HG02840 (cell line): ENCODE results near the gene FGD3.
"Not testable (repeated sequence)": the region's sequence is repeated elsewhere in the genome, so short reads cannot be mapped to it uniquely, and the experiment has no call there.

Experiments used
- ATAC-seq: cut with Tn5 transposase; IDR thresholded peaks from one replicate; pipeline ENCODE4 v1.9.1; 2021; ENCODE audit warnings: mild to moderate bottlenecking, moderate library complexity, moderate number of reproducible peaks; ENCODE audit not compliant: unreplicated experiment, low FRiP score

The FGD3 gene

DNA sequence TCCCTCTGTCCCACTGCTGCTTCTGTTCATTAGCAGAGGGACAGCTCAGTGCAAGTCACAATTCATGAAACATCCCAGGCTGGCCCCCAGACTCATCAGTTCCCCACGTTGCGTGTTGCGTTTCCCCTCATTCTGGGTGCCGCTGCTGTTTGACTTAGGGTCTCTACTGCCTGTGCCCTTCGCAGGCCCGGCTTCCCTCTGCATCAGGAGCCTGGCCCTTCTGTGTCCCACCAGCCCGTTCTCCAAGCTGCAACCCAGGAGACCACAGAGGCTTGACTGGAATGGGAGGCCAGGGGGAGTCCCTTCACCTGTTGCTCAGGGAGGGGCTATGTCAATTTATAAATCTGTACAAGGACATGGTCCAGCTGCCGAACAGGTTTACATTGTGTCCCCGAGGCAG is 57.2 kb downstream of the FGD3 start:
- ATAC-seq, result no peak

DNA sequence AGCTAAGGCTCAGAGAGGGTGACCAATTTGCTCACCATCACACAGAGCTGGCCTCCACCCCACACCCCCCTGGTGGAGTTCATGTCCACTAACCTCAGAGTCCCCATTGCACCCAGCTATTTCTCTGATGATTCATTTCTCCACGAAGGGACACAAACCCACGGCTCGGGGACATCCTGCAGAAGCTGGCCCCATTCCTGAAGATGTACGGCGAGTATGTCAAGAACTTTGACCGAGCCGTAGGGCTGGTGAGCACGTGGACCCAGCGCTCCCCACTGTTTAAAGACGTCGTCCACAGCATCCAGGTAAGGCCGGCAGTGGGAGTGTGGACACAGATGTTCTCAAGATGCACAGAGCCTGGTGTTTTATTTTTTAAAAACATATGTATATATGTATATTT is 58.6 kb downstream of the FGD3 start:
- ATAC-seq, result no peak

DNA sequence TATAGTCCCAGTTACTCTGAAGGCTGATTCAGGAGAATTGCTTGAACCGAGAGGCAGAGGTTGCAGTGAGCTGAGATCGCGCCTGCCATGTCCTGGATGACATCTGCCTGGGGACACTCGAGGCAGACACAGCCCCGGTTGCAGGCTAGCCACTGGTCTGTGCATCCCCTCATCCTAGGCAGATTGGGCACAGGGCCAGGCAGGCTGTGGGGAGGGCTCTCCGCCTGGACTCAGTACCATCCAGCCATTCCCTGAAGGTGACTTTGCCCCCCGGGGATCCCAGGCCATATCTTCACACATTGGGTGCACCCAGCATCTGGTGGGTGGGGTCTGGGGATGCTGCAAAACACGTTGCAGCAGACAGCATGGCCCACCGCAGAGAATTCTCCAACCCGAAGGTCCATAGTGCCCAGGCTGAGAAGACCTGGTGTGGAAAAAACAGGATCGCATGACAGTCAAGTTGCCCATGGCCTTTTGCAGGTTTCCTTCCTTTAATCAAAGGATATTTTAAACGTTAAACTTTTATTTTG is 60.3 kb downstream of the FGD3 start:
- no peak for ATAC-seq

DNA sequence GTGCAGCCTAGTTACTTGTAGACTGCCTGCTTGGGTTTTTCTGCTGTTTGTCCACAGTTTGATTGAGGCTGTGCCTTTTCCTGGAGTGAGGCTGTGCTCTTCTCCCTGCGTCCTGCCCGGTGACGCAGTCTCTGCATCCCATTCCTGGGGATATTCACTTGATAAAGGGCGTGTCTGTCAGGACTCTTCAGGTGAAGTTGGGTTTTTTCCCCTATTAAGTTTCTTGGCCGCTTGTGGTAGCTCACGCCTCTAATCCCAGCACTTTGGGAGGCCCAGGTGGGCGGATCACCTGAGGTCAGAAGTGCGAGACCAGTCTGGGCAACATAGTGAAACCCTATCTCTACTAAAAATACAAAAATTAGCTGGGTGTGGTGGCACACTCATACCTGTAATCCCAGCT is 61.1 kb downstream of the FGD3 start:
- no peak for ATAC-seq

DNA sequence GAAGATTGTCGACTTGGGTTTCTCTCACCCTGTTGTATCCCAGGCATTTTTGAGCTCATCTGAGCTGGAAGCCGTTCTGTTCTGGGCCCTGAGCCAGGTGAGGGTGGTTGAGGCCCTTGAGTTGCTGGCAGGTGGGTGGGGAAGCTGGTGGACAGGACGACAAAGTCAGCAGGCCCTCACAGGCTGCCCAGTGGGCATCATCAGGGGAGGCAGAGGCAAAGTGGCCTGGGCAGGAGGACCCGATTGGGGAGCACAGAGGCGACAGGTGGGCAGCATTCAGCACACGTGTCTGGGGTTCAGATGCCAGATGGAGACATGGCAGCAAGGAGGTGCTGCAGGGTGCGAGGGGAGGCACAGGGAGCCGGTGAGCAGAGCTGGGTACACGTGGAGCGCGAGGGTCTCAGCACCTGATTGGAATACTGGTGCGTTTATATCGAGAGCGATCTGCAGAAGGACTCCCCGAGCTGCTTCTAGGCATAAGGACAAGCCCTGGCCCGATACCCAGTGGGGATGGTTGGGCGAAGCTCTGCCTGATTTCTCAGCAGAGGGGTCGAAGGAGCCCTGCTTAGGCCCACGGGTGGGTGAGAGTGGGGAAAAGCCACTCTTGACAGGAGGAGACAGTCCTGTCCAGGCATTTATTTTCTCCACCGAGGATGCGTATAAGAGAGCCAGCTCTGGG is 62.2 kb downstream of the FGD3 start:
- no peak for ATAC-seq

DNA sequence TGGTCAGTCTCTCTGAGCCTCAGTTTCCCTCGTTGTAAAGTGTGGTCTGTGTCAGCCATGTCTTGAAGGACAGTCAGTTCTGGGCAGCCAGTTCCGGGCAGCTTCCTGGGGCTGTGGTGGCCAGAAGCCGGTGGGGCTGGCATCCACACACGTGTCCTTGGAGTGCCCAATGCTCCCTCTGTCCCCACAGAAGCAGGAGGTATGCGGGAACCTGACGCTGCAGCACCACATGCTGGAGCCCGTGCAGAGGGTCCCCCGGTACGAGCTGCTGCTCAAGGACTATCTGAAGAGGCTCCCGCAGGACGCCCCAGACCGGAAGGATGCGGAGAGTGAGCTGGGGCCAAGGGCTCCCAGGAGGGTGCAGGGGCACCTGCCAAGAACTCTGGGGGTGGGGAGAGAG is 62.7 kb downstream of the FGD3 start:
- no peak for ATAC-seq

DNA sequence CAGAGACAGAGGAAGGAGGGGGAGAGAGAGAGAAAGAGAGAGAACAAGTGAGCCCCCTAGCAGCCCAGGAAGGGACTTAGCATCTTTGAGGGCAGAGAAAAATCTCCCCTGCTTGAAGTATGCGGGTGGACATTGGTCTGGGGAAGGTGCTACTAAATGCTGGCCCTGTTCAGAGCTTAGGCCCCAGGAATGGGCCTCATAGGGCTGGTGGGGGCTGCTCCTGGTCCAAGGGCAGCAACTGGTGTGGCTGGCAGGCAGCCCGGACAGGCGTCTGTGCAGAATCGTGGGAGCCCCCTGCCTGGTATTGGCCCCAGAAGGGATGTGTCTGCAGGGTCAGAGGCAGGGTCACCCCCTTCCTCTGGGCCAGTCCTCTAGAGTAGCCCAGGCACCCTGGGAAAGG is 63.4 kb downstream of the FGD3 start:
- ATAC-seq, result no peak

DNA sequence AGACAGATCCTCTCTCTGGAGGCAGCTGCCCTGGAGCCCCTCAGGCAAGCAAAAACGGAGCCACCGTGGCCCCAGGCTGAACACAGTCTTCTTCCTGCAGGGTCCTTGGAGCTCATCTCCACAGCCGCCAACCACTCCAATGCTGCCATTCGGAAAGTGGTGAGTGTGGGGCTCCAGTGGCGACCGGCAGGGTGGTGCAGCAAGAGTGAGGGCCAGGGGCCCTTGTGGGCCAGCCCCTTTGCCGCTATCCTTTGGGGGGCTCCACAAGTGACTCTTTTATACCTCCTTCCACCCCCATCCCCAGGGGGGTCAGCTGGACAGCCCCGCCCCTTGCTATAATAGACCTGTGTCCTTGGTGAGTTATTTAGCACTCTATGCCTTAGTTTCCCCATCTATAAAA is 63.8 kb downstream of the FGD3 start:
- ATAC-seq, result no peak

DNA sequence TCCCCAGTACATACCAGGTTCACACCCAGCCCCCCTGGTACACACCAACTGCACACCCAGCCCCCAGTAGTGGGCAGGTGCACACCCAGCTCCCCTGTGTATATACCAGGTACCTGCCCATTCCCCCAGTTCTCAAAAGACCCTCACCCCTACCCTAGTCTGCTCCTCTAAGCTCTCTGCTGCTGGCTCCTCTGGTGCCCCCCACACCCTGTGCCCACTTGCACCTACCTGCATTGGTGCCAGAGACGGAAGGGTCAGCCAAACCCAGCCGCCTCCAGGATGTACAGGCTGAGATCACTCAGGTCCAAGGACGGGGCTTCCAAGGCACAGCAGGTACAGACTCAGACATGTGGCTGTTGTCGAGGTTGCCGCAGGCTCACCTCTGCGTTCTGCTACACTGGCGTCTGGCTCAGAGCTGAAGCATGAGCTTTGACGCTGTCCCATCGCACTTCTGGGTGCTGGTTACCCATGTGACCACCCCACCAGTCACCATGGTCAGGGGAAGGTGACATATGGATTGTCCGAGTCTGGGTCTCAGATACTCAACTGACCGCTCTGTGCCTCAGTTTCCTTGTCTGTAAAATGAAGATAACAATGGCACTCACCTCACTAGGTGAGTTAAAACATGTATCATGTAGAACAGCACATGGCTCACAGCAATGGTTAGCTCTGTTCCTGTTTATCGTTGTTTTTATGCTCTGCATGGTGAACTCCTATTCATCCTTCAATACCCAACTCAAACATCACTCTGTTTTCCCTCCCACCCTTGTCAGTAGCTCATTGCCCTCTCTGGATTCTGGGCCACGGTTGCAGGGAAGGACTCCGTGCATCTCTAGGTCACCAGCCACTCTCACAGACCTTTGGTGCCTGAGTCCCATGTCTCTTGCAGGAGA is 65.9 kb downstream of the FGD3 start:
- no peak for ATAC-seq

DNA sequence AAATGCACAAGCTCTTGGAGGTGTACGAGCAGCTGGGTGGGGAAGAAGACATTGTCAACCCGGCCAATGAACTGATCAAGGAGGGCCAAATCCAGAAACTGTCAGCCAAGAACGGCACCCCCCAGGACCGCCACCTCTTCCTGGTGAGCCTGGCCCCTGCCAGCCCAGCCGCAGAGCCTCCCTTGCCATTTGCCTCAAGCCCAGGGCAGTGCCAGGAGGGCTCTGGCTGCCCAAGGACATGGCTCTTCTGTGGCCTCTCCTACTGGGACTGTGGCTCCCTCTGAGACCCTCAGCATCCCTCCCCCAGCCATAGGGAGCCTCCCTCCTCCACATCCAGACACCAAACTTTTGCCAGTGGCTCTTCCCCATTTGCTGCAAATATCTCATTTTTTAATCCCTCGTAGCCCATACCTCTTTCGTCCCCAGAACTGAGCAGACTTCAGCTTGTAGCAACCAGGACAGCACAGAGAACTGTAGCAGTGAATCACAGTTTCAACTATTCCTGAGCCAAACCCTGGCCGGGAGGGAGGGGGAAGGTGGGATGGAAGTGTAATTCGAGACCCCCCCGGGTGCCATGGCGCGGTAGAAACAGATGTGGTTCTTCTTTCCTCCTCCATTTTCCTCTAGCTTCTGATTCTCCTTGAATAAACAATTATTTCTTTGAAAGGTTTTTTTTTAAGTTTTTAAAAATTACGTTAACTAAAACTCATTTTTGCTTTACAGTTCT is 66.7 kb downstream of the FGD3 start:
- ATAC-seq, result no peak

DNA sequence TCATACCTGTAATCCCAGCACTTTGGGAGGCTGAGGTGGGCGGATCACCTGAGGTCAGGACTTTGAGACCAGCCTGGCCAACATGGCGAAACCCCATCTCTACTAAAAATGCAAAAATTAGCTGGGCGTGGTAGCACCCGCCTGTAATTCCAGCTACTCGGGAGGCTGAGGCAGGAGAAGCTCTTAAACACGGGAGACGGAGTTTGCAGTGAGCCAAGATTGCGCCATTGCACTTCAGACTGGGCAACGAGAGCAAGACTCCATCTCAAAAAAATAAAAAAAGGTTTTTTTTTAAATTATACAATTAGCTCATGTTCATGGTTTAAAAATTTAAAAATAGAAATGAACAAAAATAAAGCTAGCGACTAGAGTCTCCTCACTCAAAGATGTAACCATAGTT is 67.9 kb downstream of the FGD3 start:
- ATAC-seq, result not testable (repeated sequence)

DNA sequence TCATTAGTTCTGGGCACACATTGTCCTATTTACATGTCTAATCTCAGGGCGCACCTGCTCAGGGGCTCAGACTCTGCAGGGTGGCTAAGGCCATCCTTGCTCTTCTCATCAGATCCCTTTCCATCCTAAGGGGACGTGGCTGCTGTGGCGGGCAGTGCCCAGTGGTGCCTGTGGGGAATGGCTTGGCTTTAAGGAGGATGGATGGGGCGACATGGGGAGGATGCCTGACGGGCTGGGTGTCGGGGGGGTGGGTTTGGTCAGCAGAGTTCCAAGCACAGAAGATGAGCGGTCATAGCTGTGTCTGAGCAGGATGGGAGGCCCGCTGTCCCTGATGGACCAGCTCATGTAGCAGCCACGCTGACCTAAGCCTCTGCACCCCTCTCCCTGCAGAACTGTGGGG is 70.3 kb downstream of the FGD3 start:
- no peak for ATAC-seq

DNA sequence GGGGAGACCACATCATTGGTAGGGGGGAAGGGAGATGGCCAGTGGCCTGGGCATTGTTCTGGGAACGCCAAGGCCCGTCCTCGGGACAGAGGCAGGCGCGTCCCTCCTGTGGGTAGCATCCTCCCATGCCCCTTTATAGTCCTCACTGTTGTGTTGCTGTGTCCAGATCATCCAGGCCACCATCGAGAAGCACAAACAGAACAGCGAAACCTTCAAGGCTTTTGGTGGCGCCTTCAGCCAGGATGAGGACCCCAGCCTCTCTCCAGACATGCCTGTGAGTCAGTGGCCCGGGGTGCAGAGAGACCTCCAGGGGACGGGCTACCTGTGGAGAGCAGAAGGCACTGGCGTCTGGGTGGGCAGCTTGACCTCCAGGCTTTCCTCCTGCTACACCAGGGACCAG is 72.8 kb downstream of the FGD3 start:
- ATAC-seq, result no peak

DNA sequence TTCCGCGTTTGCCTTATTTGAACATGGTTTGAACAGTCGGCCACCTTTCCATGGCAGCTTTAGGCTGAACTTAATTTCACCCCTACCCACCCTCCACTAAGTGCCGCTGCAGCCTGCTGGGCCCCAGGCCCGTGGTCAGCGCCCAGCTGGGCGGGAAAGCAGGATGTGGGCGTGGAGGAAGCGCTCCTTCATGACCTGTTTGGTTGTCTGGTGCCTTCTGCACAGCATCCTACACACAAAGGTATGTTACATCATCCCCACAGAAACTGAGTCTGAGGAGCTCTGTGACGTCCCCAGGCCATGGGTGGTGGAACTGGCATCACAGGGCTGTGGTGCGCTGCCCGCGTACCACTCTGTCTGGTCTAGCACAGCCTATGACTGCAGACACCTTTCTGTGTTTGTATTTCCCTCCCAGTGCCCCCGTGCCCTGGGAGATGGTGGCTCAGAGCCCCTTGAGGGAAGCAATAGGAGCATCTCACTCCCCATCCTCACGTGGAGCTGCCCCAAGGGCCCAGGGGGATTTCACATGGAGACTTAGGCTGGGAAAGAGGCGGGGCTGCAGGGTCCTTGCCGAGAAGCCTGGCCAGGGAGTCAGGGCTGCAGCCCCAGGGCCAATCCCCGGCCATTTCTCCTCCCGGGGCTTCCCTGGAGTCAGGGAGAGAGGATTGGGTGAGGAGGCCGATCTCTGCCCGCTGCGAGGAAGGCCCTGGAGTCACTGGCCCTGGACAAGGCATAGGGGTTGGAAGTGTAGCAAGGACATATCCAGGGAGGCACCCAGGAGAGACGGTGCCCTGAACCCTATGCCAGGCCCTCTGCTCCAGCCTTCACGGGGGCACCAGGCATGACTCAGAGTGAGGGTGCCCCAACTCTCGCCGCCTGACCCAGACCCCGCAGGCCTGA is 73.7 kb downstream of the FGD3 start:
- no peak for ATAC-seq

DNA sequence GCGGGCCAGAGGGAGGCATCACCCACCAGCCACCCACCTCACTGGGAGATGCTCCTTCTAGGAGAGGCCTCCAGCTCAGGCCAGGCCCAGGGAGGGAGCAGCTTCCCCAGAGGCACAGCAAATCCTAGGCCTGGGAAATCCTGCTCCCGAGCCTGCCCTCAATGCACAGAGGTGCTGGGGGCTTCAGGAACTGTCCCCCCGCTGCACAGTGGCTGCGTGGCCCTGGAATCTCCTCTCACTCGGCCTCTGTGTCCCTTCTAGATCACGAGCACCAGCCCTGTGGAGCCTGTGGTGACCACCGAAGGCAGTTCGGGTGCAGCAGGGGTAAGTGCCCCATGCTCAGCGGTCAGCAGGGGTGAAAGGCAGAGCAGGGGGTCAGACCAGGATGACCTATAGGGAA is 74.7 kb downstream of the FGD3 start:
- no peak for ATAC-seq

DNA sequence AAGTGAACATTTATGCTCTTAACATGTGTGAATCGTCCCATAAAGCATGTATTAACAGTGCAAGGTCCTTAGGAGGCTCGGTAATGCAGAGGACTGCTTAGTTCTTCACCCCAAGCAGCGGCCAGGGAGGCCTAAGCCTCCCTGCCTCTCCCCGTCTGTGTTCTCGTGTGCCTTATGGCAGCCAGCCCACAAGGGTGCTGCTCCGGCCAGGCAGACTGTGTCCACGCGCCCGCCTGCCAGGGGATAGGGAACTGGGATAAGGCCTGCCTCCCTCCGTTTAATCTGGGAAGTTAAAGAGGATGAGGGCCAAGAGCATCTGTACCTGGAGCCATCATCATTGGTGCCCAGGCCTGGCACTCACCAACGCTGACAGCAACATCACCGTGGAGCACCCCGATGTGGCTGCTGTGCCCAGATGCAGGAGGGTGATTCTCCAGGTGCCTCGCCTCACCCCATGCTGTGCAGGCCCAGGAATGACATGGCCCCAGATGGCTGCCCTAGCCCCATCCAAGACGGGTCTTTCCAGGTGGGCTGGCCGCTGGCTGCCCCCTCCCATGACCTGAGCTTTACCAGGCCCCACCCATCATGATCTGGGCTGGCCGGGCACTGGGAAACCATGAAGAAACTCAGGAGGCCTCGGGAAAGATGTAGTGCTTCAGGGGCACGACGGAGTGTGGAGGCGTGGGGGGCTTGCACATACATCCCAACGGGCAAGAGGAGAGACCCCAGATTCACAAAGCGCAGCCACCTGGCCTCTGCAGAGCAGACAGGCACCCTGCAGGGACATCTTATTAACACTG is 75.6 kb downstream of the FGD3 start:
- no peak for ATAC-seq

DNA sequence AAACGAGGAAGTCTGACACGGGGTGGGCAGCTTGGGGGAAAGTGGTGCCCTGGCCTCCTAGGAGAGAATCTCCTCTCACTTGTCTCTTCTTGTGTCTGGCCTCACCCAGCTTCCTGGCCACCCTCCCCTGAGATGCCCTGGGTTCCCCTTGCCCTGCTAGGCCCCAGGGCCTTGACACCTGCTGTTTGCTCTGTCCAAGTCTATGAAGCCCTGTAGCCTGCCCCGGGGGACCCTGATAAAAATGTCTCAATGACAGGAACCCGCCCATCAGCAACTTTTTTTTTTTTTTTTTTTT is 76.1 kb downstream of the FGD3 start:
- ATAC-seq, result no peak

DNA sequence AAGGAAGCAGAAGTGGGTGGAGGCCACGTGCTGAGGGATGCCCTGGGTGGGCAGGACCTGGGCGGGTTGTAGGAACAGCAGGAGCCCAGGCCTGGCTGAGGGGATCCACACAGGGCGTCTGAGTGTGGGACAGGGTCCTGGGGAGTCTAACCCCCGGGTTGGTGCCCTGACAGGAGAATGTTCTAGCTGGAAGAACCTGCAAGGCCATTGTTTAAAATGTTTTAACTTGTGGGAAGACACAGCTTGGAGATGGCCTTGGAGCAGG is 77.3 kb downstream of the FGD3 start:
- no peak for ATAC-seq

DNA sequence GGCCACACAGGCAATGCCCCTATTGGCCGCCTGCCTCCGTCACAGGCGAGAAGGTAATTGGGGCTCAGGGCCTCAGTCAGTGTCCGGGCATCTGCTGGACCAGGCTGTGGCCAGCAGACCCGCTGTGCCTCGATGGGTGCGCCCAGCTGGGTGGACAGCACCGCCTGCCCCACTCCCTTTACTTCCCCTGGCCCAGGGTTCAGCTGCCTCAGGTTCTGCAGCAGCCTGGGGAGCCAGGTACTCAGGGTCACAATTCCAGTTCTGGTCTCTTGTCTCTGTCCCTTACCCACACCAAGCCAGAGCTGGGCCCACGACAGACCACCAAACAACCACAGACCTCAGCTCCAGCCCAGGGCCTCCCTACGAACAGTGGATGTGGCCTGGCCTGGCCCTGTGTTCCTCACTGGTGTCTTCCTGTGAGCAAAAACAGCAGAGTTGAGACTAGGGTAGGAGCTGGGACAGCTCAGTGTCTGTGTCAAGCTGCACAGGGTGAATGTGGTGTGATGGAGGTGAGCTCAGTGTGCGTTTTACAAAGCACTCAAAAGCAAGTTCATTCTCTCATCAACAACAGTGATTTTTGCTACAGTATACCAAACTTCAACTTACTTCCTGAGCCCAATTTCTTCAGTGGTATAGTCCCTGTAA is 77.8 kb downstream of the FGD3 start:
- no peak for ATAC-seq
